ENCODE measurements around the gene QDPR. TPM values are rescaled to one million over a fixed set of nuclear protein-coding genes. Genes with fewer than 3 reads are reported as not detected.

The QDPR gene
- total RNA-seq: 7.5 and 15.4 TPM in 2 replicates

DNA sequence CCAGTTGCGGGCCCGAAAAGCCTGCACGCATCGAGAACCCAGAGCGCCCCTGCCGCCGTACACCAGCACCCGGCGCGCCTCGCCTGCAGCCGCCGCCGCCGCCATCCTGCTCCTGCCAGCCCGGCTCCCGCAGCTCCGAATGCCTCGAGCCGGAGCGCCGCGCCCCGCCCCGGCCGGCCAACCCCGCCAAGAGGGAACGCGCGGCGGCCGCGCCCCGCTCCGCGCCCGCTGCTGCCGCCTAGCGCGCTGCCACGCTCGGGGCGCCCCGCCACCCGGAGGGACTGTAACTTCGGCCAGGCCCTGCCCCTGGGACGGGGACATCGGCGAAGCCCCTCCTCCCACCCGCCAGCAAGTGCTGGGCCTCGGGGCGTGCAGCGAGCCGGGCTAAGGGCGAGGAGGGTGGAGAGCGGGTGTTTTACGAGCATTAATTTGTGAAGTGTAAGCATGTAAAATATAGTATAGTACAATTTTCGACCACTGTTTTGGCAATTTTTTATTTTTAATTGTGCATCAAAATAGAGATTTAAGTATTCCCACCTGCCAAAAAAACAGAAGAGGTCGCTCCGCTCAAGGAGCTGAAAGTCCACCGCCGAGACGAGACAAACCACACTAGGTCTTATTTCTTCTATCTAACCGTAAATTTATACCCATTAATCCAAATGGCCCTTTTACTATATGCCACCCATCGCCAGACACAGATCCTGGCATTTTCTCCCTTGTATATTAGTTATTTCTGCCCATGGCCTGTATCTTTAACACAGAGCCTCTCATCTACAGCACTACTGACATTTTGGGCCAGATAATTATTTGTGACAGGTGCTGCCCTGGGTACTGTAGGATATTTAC lies at the start of gene QDPR:
TSS of gene QDPR (minus strand) at position 141 of the 846 bp plus-strand sequence. CDS start at position 105, 36 bp downstream.

GRCh38 chr4:17514865-17515264 lies 3.0 kb upstream of the QDPR start, which contains the start of gene CLRN2:
CLRN2 (plus strand) TSS chr4:17515165; CDS start chr4:17515267, 102 bp downstream.

Other genes with a start within 250 kb of the QDPR start
- not detected in 2 replicates for gene CLRN2, start 3.1 kb upstream of the QDPR start, total RNA-seq
- 80.5 and 83.3 TPM in 2 replicates for gene LAP3, start 65.1 kb upstream of the QDPR start, total RNA-seq
- 4.3 and 8.7 TPM in 2 replicates for gene MED28, start 102.6 kb upstream of the QDPR start, total RNA-seq

Measured in myometrial cell (primary cell).